HepG2 (cell line): Measurements from ENCODE around the gene ZKSCAN3. TPM values are rescaled to one million over a fixed set of nuclear protein-coding genes. Genes with fewer than 3 reads are reported as not detected.

Experiments
- CEBPG ChIP-seq: IDR thresholded peaks from 2 replicates; pipeline ENCODE4 v1.6.1; 2016
- GTF2F1 ChIP-seq: fragments of 150-350 bp; IDR thresholded peaks from 2 replicates; pipeline ENCODE4 v1.6.1; 2014; ENCODE audit warnings: low read length
- HMGXB3 ChIP-seq: sonication (generic); formaldehyde crosslinking; IDR thresholded peaks from 2 replicates; pipeline ENCODE4 v1.4.0; 2020; ENCODE audit warnings: missing genetic modification reagents, borderline replicate concordance
- HOXA7 ChIP-seq: sonication (generic); formaldehyde crosslinking; IDR thresholded peaks from 2 replicates; pipeline ENCODE4 v1.8.1; 2022; ENCODE audit warnings: mild to moderate bottlenecking, missing genetic modification reagents, moderate library complexity
- NR3C1 ChIP-seq: sonication (generic); formaldehyde crosslinking; IDR thresholded peaks from 2 replicates; pipeline ENCODE4 v1.4.0; 2020; ENCODE audit warnings: missing genetic modification reagents
- SKI ChIP-seq: fragments of 450-650 bp; IDR thresholded peaks from one replicate; pipeline ENCODE4 v1.6.1; 2018; ENCODE audit warnings: mild to moderate bottlenecking; ENCODE audit not compliant: partially characterized antibody
- SRF ChIP-seq: IDR thresholded peaks from 2 replicates; pipeline ENCODE4 v1.6.1; 2011; ENCODE audit warnings: mild to moderate bottlenecking, low read depth, low read length, moderate library complexity
- ZHX2 ChIP-seq, 2 experiments: sonication (generic) in 1 of 2; formaldehyde crosslinking in 1 of 2; IDR thresholded peaks; 2 replicates each; pipeline versions ENCODE4 v1.6.1 to v1.9.0; 2014 to 2022; ENCODE audit warnings: antibody characterized with exemption in 1 of 2, borderline replicate concordance in 1 of 2, inconsistent platforms in 1 of 2, low read depth in 1 of 2, missing genetic modification reagents in 1 of 2
- ZNF230 ChIP-seq: sonication (generic); formaldehyde crosslinking; IDR thresholded peaks from 2 replicates; pipeline ENCODE4 v1.4.0; 2020; ENCODE audit warnings: mild to moderate bottlenecking, missing genetic modification reagents
- ZNF333 ChIP-seq: sonication (generic); formaldehyde crosslinking; IDR thresholded peaks from 2 replicates; pipeline ENCODE4 v1.4.0; 2020; ENCODE audit warnings: mild to moderate bottlenecking, missing genetic modification reagents, borderline replicate concordance
- ZNF558 ChIP-seq: sonication (generic); formaldehyde crosslinking; IDR thresholded peaks from 2 replicates; pipeline ENCODE4 v1.9.0; 2022; ENCODE audit warnings: mild to moderate bottlenecking, missing genetic modification reagents, borderline replicate concordance
- ZNF616 ChIP-seq: sonication (generic); formaldehyde crosslinking; IDR thresholded peaks from 2 replicates; pipeline ENCODE4 v1.5.0; 2020; ENCODE audit warnings: low read depth, mild to moderate bottlenecking, missing genetic modification reagents
- ZNF768 ChIP-seq: sonication (generic); formaldehyde crosslinking; IDR thresholded peaks from 2 replicates; pipeline ENCODE4 v1.4.0; 2020; ENCODE audit warnings: missing genetic modification reagents
- ZNF777 ChIP-seq: sonication (generic); formaldehyde crosslinking; IDR thresholded peaks from 2 replicates; pipeline ENCODE4 v1.4.0; 2020; ENCODE audit warnings: missing genetic modification reagents
- polyA plus RNA-seq, 8 experiments: library from polyadenylated mRNA; depleted of rRNA in 3 of 8; stranded (reverse) in 7 of 8; unstranded in 1 of 8; fragments of >200 nt; fragmentation: Illumina TruSeq in 4 of 8; extraction: Trizol in 4 of 8; gene quantifications; 2 replicates each; pipeline versions ENCODE4 v1.2.1 to v1.2.3, GENCODE V29; 2011 to 2016; ENCODE audit warnings: low read depth in 4 of 8, missing spikeins in 1 of 8, mixed read lengths in 1 of 8; ENCODE audit not compliant: insufficient read depth in 1 of 8
- total RNA-seq, 5 experiments: library from RNA; depleted of rRNA; stranded (reverse); fragments of >200 nt; fragmentation: Illumina TruSeq; extraction: Trizol; gene quantifications; 2 replicates each; pipeline ENCODE4 v1.2.3, GENCODE V29; 2016; ENCODE audit warnings: low read depth in 1 of 5
- TF ChIP-seq, protein P1 (sequence below): sonication (generic); formaldehyde crosslinking; IDR thresholded peaks from 2 replicates; pipeline ENCODE4 v1.5.0; 2020; ENCODE audit warnings: missing genetic modification reagents

The ZKSCAN3 gene
- total and polyA plus RNA-seq, 2 of the 13 experiments (the other 11 are each of a cell fraction or from before 2014, with no cell fraction given), result 3.3 to 7.4 TPM

DNA sequence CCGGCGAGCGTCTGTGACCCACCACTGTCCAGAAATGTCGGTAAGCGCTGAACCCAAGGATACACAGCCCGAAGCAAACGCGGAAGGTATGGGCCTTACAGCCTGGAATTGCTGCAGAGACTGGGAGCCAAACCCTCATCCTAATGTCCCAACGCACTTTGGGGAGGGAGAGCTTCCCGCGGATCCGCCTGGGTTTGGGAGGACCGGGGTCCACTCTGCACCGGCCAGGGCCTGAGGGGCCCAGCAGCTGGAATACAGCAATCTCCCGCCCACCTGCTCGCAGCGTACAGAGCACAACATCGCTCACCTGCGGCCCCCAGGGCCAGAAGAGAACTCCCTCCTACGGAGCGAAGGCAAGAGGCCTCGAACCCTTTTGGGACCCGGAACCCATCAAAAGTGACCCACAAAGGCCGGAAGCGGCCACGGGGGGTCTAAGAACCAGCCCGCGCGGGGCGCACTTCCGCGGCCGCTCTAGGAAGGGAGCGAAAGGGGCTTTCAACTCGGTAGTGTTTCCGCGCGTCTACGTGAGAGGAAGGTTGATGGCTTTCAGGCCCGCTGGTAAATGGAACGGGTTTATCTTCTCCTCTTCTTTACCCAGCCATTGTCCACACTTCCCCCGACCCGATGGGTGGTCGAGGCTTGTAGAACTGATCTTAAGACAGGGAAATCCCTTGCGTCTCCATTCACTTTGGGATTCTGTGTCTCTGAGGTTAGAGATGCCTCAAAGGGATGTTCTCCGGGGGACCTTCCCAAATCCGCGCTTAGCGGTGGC is 49.8 kb downstream of the ZKSCAN3 start, which contains the start of gene ZSCAN12 (continued):
- TF ChIP-seq ZHX2 (IDR thresholded peaks at IDR 0.05; ENCODE audit: low read depth) (peak; percentile 86), ZHX2 (CRISPR knock-in tag; IDR thresholded peaks at IDR 0.05; ENCODE audit: borderline replicate concordance) (peak; percentile 47; the same call in 1 of the 2 replicates), NR3C1 (CRISPR knock-in tag) (no peak), GTF2F1 (0 out of 2 replicates have a peak, but pooled peaks have one; percentile 59), HOXA7 (CRISPR knock-in tag) (no peak), CEBPG (CRISPR knock-in tag) (no peak), ZNF768 (CRISPR knock-in tag) (peak; percentile 80; the same call in 1 of the 2 replicates), ZNF558 (CRISPR knock-in tag) (peak; percentile 91; the same call in 1 of the 2 replicates), SKI (no peak), ZNF230 (CRISPR knock-in tag) (0 out of 2 replicates have a peak, but pooled peaks have one; percentile 62), ZNF777 (CRISPR knock-in tag) (peak; percentile 69), ZNF333 (CRISPR knock-in tag) (peak; percentile 99; the same call in 1 of the 2 replicates), ZNF616 (CRISPR knock-in tag) (no peak), SRF (no peak), HMGXB3 (peak; percentile 88; the same call in 1 of the 2 replicates)
- TF ChIP-seq, protein P1, sequence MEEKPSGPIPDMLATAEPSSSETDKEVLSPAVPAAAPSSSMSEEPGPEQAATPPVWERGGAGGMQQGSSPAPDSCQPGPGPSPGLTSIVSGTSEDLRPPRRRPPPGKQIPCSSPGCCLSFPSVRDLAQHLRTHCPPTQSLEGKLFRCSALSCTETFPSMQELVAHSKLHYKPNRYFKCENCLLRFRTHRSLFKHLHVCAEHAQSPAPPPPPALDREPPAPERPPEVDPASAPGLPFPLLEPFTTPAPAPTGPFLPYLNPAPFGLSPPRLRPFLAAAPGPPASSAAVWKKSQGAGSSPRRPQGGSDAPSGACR (CRISPR knock-in tag), result peak; percentile 98
